HEK293 (cell line): ENCODE measurements around the gene MMS19.
A peak's percentile ranks its signal among the peaks of the same experiment; 100 is the strongest.

Experiments
- CTCF ChIA-PET: fragments of 350-600 bp; formaldehyde crosslinking; extraction: SDS; loops from one replicate; lab custom pipeline; 2021; ENCODE audit warnings: antibody characterized with exemption; lab: Yijun Ruan, JAX
- POLR2A ChIA-PET: fragments of 300-600 bp; formaldehyde crosslinking; extraction: SDS; loops from one replicate; lab custom pipeline; 2020; ENCODE audit warnings: antibody characterized with exemption, inconsistent platforms; lab: Yijun Ruan, JAX
- H3K27ac ChIP-seq: fragments of 200-500 bp; sonication (Bioruptor generic); 2 replicates; pipeline ENCODE4 v1.5.1; 2014; ENCODE audit warnings: low read depth, low read length, control low read depth, inconsistent platforms; ENCODE audit errors: extremely low read depth
- H3K36me3 ChIP-seq, 2 experiments: fragments of 200-500 bp in 1 of 2; sonication (Bioruptor generic) in 1 of 2; 1 replicate in 1 of 2; 2 replicates in 1 of 2; pipeline ENCODE4 v1.5.1; 2014 to 2017; ENCODE audit warnings: inconsistent platforms in 2 of 2, low read length in 2 of 2; ENCODE audit not compliant: control insufficient read depth in 2 of 2, insufficient read depth in 1 of 2
- H3K4me1 ChIP-seq: fragments of 200-500 bp; sonication (Bioruptor generic); 2 replicates; pipeline ENCODE4 v1.5.1; 2014; ENCODE audit warnings: mild to moderate bottlenecking, low read length, inconsistent platforms; ENCODE audit not compliant: control insufficient read depth, insufficient read depth
- H3K4me3 ChIP-seq: 2 replicates; pipeline ENCODE4 v1.5.1; 2011; ENCODE audit warnings: low read depth, mild to moderate bottlenecking, control low read depth, low read length, moderate library complexity
- H3K9me3 ChIP-seq: fragments of 200-500 bp; sonication (Bioruptor generic); 2 replicates; pipeline ENCODE4 v1.5.1; 2014; ENCODE audit warnings: low read depth, low read length, inconsistent platforms; ENCODE audit not compliant: control insufficient read depth, insufficient read depth
- BCL11A ChIP-seq: fragments of 450-650 bp; formaldehyde crosslinking; IDR thresholded peaks from 2 replicates; pipeline ENCODE4 v1.5.1; 2016; ENCODE audit warnings: low read depth, missing biosample characterization, missing genetic modification characterization
- FEZF1 ChIP-seq: fragments of 450-650 bp; formaldehyde crosslinking; IDR thresholded peaks from 2 replicates; pipeline ENCODE4 v1.5.1; 2016; ENCODE audit warnings: missing biosample characterization, missing genetic modification characterization
- GLIS1 ChIP-seq: fragments of 450-650 bp; formaldehyde crosslinking; IDR thresholded peaks from 2 replicates; pipeline ENCODE4 v1.5.1; 2016; ENCODE audit warnings: missing biosample characterization, missing genetic modification characterization
- INSM2 ChIP-seq: fragments of 450-650 bp; formaldehyde crosslinking; IDR thresholded peaks from 2 replicates; pipeline ENCODE4 v1.5.1; 2016; ENCODE audit warnings: missing biosample characterization, missing genetic modification characterization
- KLF7 ChIP-seq: fragments of 450-650 bp; formaldehyde crosslinking; IDR thresholded peaks from 2 replicates; pipeline ENCODE4 v1.5.1; 2016; ENCODE audit warnings: missing biosample characterization, missing genetic modification characterization, borderline replicate concordance
- MZF1 ChIP-seq: fragments of 450-650 bp; formaldehyde crosslinking; IDR thresholded peaks from 2 replicates; pipeline ENCODE4 v1.5.1; 2017; ENCODE audit warnings: missing biosample characterization, missing genetic modification characterization, borderline replicate concordance
- PRDM1 ChIP-seq: fragments of 450-650 bp; formaldehyde crosslinking; IDR thresholded peaks from 2 replicates; pipeline ENCODE4; 2016; ENCODE audit warnings: missing biosample characterization, missing genetic modification characterization
- SALL2 ChIP-seq: fragments of 450-650 bp; formaldehyde crosslinking; IDR thresholded peaks from 2 replicates; pipeline ENCODE4 v1.5.0; 2017; ENCODE audit warnings: missing biosample characterization, mild to moderate bottlenecking, missing genetic modification characterization, borderline replicate concordance
- YY2 ChIP-seq: fragments of 450-650 bp; formaldehyde crosslinking; IDR thresholded peaks from 2 replicates; pipeline ENCODE4 v1.5.1; 2016; ENCODE audit warnings: missing biosample characterization, missing genetic modification characterization
- ZNF138 ChIP-seq: fragments of 450-650 bp; formaldehyde crosslinking; IDR thresholded peaks from 2 replicates; pipeline ENCODE4 v1.5.1; 2016; ENCODE audit warnings: missing biosample characterization, missing genetic modification characterization, borderline replicate concordance
- ZNF155 ChIP-seq: fragments of 450-650 bp; formaldehyde crosslinking; IDR thresholded peaks from 2 replicates; pipeline ENCODE4 v1.5.1; 2016; ENCODE audit warnings: missing biosample characterization, missing genetic modification characterization
- ZNF169 ChIP-seq: fragments of 450-650 bp; formaldehyde crosslinking; IDR thresholded peaks from 2 replicates; pipeline ENCODE4 v1.5.1; 2016; ENCODE audit warnings: missing biosample characterization, missing genetic modification characterization
- ZNF416 ChIP-seq: fragments of 450-650 bp; formaldehyde crosslinking; IDR thresholded peaks from 2 replicates; pipeline ENCODE4 v1.5.1; 2016; ENCODE audit warnings: missing biosample characterization, missing genetic modification characterization
- ZNF521 ChIP-seq: fragments of 450-650 bp; formaldehyde crosslinking; IDR thresholded peaks from 2 replicates; pipeline ENCODE4 v1.5.1; 2017; ENCODE audit warnings: missing biosample characterization, mild to moderate bottlenecking, missing genetic modification characterization
- ZNF549 ChIP-seq: fragments of 450-650 bp; IDR thresholded peaks from 2 replicates; pipeline ENCODE4 v1.5.1; 2018; ENCODE audit warnings: missing biosample characterization, missing genetic modification characterization, mild to moderate bottlenecking, inconsistent platforms, moderate library complexity
- ZNF555 ChIP-seq: fragments of 450-650 bp; formaldehyde crosslinking; conservative IDR thresholded peaks from 2 replicates; pipeline ENCODE4 v1.5.1; 2017; ENCODE audit warnings: missing biosample characterization, mild to moderate bottlenecking, missing genetic modification characterization, inconsistent platforms
- ZNF580 ChIP-seq: fragments of 450-650 bp; formaldehyde crosslinking; IDR thresholded peaks from 2 replicates; pipeline ENCODE4 v1.5.1; 2016; ENCODE audit warnings: missing biosample characterization, missing genetic modification characterization
- ZNF610 ChIP-seq: fragments of 450-650 bp; formaldehyde crosslinking; IDR thresholded peaks from 2 replicates; pipeline ENCODE4 v1.5.1; 2016; ENCODE audit warnings: missing biosample characterization, missing genetic modification characterization, borderline replicate concordance
- ZNF76 ChIP-seq: fragments of 450-650 bp; formaldehyde crosslinking; IDR thresholded peaks from 2 replicates; pipeline ENCODE4; 2016; ENCODE audit warnings: low read depth, missing biosample characterization, missing genetic modification characterization, borderline replicate concordance
- ZNF843 ChIP-seq: fragments of 450-650 bp; formaldehyde crosslinking; IDR thresholded peaks from 2 replicates; pipeline ENCODE4 v1.5.1; 2016; ENCODE audit warnings: missing biosample characterization, missing genetic modification characterization
- ZSCAN23 ChIP-seq: fragments of 450-650 bp; formaldehyde crosslinking; IDR thresholded peaks from 2 replicates; pipeline ENCODE4 v1.5.1; 2016; ENCODE audit warnings: missing biosample characterization, missing genetic modification characterization
- TF ChIP-seq, protein P1 (sequence below): fragments of 450-650 bp; formaldehyde crosslinking; IDR thresholded peaks from 2 replicates; pipeline ENCODE4 v1.5.1; 2016; ENCODE audit warnings: missing biosample characterization, missing genetic modification characterization

The MMS19 gene

DNA sequence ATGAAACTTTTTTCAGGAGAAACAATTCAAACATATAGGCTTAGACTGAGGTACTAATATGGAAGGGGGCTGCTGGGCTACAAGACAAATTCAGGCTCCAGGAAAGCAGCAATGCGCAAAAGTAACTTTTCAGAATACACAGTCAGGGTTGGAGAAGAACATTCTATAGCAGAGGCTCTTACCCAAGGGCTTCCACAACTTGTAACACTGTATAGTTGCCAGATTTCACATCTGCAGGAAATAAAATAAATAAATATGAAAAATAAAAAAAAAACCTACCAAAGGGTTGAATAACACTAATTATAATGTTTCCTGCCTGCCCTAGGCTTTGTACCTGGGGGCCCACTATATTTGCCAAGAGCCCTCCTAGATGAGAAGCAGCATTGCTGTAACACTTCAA is 14.3 kb downstream of the MMS19 start (continued):
- TF ChIP-seq BCL11A (tag by site-specific recombination): no peak
- TF ChIP-seq ZNF549 (tag by site-specific recombination): no peak
- TF ChIP-seq KLF7: no peak
- no peak for TF ChIP-seq ZNF169 (tag by site-specific recombination)
- TF ChIP-seq, all 188 proteins: peak for 0

DNA sequence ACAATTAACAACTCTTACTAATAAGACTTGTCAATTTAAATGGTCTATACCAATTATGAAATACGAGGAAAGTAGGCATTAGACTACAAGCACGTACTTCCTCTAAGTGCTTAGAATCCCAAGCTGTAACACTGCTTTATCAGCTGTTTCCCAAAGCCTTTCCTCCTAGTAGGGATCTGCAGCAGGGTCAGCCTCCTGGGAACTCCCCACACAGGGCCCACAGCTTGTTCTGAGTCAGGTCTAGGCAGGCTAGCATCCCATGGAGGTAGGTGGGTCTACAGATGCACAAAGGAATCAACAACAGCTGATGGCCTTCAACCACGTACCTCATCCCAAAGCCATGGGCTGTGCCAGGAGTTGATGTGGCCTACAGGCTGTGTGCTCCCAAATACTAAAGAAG is 14.7 kb downstream of the MMS19 start:
- no peaks in the 10 kb centered on the region for H3K9me3 ChIP-seq
- TF ChIP-seq, protein P1, sequence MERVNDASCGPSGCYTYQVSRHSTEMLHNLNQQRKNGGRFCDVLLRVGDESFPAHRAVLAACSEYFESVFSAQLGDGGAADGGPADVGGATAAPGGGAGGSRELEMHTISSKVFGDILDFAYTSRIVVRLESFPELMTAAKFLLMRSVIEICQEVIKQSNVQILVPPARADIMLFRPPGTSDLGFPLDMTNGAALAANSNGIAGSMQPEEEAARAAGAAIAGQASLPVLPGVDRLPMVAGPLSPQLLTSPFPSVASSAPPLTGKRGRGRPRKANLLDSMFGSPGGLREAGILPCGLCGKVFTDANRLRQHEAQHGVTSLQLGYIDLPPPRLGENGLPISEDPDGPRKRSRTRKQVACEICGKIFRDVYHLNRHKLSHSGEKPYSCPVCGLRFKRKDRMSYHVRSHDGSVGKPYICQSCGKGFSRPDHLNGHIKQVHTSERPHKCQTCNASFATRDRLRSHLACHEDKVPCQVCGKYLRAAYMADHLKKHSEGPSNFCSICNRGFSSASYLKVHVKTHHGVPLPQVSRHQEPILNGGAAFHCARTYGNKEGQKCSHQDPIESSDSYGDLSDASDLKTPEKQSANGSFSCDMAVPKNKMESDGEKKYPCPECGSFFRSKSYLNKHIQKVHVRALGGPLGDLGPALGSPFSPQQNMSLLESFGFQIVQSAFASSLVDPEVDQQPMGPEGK: no peak
- TF ChIP-seq ZNF138 (tag by site-specific recombination) (no peak), GLIS1 (0 out of 2 replicates have a peak, but pooled peaks have one; percentile 6), ZNF76 (no peak), ZNF521 (tag by site-specific recombination) (no peak), ZNF555 (tag by site-specific recombination) (no peak)
- TF ChIP-seq, all 188 proteins: peak for 1
- Histone ChIP-seq H3K27ac (no peak overlapping the region), H3K4me1 (no peaks in the 10 kb centered on the region), H3K4me3 (no peak overlapping the region), H3K36me3 (peaks cover 9 to 45% of the 10 kb centered on the region in 2 experiments)
- ChIA-PET CTCF (interaction anchor here (1.1 to 1.4 kb wide), 3 partner anchors 20 to 69 kb away, joined by 3 to 4 read pairs (median 3); no protein-coding TSS in a partner anchor), POLR2A (no interaction called here)

DNA sequence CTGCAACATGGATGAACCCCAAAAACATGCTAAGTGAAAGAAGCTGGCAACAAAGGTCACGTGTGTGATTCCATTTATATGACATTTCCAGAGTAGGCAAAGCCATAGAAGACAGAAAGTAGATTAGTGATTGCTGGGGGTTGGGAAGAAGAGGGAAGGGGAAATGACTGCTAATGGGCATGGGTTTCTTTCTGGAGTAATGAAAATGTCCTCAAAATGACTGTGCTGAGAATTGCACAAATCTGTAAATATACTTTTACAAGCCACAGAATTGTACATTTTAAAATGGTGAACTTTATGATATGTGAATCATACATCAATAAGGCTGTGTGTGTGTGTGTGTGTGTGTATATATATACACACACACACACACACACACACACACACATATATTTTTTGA is 15.8 kb downstream of the MMS19 start:
- POLR2A ChIA-PET: no interaction called here
- CTCF ChIA-PET: interaction anchor here (1.1 to 1.4 kb wide), 2 partner anchors 19 to 70 kb away, joined by 3 to 4 read pairs; no protein-coding TSS in a partner anchor
- H3K36me3 ChIP-seq: peaks cover 9 to 56% of the 10 kb centered on the region in 2 experiments
- H3K9me3 ChIP-seq: no peaks in the 10 kb centered on the region
- no peak overlapping the region for H3K4me3 ChIP-seq
- no peak for TF ChIP-seq ZNF580 (tag by site-specific recombination)
- TF ChIP-seq ZNF843 (tag by site-specific recombination): no peak
- no peak for TF ChIP-seq MZF1 (tag by site-specific recombination)
- TF ChIP-seq ZNF610 (tag by site-specific recombination): no peak
- TF ChIP-seq INSM2 (tag by site-specific recombination): no peak
- TF ChIP-seq YY2 (tag by site-specific recombination): no peak
- no peak for TF ChIP-seq ZSCAN23 (tag by site-specific recombination)
- TF ChIP-seq PRDM1 (tag by site-specific recombination): no peak
- TF ChIP-seq ZNF416: no peak
- no peak for TF ChIP-seq SALL2 (tag by site-specific recombination)
- TF ChIP-seq FEZF1: no peak
- no peak for TF ChIP-seq ZNF155 (tag by site-specific recombination)
- no peak for TF ChIP-seq ZNF138 (tag by site-specific recombination)
- no peak overlapping the region for H3K27ac ChIP-seq
- no peaks in the 10 kb centered on the region for H3K4me1 ChIP-seq
